ENCODE data around the gene ENOX1.
"Not testable (repeated sequence)": the region's sequence is repeated elsewhere in the genome, so short reads cannot be mapped to it uniquely, and the experiment has no call there.

Gene ENOX1

DNA sequence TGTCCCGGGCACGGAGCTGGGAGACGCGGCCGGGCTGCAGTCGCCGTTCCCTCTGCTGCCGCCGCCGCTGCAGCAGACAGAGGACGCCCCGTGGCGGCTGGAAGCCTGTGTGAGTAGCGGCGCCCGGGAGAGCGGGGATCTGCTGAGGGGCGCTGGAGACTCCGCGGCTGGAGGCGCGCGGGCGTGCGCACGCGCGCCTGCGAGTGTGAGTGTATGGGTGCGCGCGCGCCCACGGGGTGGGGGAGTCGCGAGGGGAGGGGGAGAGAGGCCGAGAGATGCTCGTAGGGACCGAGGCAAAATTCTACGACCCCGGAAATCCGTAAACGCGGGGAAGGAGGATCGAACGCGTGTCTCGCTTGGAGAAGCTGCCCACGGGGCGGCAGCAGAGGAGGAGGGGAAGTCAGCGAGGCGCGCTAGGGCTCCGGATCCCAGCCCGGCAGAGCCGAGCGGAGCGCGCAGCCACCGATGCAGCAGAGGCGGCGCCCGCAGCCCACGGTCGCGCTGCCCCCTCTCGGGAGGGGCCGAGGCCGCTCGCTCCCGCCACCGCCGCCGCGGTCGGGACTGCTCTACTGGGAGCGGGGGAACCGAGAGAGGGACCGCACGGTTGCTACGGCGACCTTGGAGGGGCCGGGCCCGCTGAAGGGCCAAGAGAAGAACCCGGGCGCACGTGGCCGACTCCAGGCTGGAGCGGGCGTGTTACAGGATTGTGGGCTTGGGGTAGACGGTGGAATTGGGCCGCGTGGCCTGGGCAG lies at the start of gene ENOX1:
TSS of gene ENOX1 (minus strand) at position 207 of the 752 bp plus-strand sequence.
- peak; percentile 31 for DNase-seq

DNA sequence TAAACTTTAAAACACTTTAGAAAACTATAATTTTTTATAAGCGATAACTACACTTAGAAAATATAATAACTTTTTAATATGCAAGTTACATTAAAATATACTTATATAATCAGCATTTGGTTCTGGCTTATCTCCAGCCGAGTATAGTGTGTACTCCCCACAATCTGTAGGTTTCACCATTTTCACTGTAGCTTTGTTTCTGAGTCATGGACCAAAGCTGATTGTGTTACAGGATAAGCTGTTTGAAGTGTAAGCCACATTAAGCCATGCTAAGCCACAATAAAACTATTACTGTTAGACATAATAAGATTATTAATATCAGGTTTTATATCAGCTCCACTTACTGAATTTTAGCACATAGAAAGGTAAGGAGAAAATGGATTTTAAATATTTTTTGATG lies 48.9 kb upstream of the ENOX1 start:
- DNase-seq: no peak

DNA sequence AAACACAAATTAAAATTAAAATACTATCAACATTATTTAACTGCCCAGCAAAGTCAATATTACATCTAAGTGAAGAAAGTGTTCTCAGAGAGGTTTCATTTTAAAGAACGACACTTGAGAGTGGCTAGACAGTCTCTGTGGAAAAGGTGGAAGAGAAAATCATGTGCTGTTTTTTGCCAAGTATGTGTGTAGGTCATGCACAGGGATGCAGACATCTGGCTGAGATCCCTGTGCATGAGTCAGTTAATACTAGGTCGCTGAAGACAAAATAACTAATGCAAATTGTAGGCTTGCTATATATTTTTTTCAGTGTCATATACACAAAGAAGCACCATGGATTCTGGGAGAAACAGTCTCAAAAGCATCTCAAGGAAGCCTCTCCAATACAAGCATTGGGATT lies 44.3 kb upstream of the ENOX1 start:
- no peak for DNase-seq

DNA sequence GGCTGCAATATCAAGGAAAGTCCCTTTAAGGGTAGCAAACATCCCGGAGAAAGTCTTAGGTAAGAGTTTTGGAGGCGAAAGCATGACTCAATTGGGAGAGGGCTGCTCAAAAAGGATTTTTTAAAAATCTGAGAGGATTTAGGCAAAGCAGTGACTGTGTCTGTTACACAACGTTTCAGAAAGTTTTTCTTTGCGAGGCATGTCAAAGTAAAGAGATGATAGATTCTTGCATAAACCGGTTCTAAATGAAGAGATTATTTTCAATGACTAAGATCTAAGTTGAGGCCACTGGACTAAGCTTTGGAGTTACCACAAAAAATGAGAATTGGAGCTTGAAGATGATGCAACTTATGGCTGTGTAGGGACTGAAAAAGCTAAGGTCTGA lies 43.7 kb upstream of the ENOX1 start:
- no peak for DNase-seq

DNA sequence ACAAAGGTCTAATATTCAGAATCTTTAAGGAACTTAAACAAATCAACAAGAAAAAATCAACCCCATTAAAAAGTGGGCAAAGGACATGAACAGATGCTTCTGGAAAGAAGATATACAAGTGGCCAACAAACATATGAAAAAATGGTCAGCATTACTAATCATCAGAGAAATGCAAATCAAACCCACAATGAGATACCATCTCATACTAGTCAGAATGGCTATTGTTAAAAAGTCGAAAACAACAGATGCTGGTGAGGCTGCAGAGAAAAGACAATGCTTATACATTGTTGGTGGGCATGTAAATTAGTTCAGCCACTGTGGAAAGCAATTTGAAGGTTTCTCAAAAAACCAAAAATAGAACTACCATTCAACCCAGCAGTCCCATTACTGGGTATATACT lies 37.9 kb upstream of the ENOX1 start:
- DNase-seq: not testable (repeated sequence)

DNA sequence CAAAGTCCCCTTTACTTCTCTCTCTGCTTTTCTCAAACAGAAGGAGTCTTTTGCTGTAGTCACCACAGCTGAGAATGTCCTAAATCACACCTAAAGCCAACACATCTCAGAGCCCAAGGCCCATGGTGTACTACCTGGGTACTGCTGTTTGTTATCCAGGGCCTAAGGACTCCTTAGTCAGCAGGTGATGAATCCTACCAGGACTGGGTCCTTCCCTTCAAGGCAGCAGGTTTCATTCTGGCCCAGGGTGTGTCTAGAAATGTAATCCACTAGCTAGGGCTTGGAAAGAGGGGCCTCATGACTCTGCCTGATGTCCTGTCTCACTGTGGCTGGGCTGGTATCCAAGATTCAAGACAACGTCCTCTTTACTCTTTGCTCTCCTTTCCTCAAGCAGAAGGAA lies 36.2 kb upstream of the ENOX1 start:
- DNase-seq: no peak

DNA sequence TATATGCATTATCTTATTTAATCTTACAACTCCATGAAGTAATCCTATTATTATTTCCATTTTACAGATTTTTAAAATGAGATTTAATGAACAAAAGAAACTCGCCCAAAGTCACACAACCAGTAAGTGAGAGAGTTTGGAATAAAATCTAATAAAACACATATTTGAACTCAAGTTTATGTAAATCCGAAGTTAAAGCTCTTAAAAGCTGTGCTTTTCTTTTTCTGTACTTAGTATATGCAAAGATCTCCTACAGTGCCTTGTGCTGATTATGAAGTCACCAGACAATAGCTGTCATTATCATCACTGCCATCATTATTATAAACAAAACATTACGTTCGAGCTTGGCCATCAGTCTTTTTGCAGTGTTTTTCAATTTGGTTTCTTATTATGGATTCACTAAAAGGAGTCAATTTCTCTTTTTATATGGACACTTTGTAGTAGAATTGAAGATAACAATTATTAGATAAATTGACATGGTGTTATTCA lies 29.7 kb upstream of the ENOX1 start:
- DNase-seq: no peak

DNA sequence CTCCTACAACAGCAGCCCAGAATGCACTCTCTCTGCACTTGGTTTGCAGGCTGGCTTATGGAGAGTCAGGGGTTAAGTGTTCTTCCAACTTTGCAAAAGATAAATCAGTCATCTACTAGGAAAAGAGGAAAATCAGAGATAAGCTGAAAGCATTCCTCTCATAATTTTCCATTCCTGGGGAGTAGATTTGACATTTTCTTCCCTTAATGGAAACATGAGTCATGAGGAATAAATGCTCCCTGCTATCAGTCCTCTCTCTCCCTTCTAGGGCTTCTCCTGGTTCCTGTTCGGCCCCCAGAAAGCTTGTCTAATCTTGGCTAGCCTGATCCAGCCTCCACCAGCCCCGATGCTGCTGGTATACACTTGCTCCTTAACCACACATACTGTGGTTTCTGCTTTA lies 28.4 kb upstream of the ENOX1 start:
- DNase-seq: no peak

DNA sequence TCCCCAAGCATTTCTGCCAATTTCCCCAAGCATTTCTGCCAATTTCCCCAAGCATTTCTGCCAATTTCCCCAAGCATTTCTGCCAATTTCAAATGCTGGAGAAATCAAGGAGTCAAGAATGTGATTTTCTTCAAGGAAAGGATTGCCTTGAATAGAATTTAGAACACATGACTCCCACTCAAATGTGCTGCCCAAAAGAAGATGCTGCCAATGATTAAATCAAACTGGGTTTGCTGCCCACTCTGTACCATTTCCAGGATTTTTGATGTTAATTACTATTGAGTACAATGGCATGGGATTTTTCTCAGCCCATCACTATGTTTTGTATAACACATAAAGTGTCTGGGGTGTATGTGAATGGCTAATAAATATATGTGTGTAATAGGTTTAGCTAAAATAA lies 21.9 kb upstream of the ENOX1 start:
- no peak for DNase-seq

DNA sequence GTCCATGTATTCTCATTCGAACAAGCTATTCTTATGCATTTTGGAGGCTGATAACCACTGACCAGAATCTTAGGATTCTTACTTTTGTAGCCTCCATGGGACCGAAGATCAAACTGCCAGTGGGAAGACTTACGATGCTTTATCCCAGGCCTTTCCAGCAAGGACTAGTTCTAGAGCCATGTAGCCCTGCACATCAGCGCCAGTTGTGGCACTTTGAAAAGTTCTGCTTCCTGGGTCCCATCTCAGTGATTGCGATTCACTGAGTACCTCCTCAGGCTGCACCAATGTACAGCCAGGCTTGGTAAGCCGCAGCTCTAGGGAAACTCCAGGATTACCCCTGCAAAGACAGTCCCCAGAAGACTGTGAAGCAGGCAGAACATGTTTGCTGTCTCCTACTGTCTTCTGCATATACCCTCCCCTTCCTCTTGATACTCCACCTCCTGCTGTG lies 18.9 kb upstream of the ENOX1 start:
- no peak for DNase-seq

DNA sequence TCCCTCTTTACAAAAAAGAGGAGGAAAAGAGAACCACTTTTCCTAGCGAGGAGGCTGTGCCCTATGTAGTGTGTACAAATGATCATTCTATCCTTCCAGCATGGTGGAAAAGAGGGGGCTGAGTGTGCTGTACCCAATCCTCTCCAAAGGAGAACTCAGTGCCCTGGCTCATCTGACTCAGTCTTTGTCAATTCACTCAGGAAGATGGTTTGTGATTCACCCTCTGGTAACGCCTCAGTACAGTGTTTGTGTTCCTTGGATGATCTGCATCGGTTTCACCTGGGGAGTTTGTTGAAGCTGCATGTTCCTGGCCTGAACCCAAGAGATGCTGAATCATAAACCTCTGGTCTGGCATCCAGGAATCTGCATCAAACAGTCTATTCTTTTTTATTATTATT lies 18.3 kb upstream of the ENOX1 start:
- no peak for DNase-seq

DNA sequence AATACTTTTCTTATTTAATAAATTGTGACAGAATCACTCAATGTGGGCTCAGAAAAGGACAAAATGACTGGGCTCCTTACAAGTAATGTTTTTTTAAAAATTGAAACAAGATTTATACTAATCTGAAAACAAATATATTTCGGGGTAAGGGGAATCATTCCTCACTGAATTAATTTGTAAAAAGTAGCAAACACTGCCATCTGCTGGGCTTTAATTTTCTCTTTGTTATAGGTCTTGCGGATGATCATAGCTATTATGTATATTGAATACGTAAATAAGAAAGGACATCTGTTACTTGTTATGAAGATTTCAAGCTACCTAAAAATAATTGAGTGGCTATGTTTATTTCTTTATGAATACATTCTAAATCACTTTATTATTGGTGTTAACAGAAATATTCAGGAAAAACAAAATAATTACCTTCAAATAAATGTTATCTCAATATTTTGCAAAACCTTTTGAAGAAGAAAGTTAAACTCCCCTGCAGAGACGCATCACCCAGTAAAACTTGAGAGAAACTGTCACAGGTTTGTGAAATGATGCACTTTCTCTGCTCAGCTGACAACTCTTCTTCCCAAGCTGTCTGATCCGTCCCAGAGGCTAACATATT lies 17.8 kb upstream of the ENOX1 start:
- no peak for DNase-seq

DNA sequence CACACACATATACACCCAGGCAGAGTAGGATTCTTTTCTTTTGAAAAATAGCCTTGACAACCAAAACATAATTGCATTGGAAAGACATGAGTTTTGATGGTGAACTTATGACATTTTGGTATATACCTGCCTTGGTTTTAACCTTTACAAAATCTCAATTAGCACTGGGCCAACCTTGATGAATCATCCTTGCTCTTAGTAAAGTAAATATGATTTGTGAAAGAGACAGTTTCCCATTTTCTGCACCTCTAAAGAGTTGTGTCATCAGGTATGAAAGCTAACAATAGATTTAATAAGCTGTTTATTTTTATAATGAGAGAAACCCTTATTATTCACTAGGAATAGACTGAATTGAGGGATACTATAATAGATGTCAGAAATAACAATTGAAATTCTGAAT lies 15.7 kb upstream of the ENOX1 start:
- DNase-seq: no peak

DNA sequence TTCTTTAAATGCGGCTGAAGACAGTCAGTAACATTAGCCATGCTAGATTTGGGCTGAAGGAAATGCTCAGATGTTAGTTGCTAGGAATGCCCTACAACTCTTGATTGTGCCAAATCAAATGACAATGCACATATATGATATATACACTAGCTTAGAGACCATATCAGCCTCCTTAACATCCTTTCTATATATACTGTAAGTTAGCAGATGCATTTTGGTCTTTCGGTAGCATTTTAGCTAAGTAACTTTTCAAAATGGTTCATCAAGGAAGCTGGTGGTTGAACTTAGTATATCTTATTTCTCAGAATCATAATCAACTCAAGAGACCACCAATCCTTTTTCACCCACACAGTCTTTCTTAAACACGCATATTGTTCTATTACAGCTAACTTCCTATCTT lies 14.1 kb upstream of the ENOX1 start:
- DNase-seq: no peak

DNA sequence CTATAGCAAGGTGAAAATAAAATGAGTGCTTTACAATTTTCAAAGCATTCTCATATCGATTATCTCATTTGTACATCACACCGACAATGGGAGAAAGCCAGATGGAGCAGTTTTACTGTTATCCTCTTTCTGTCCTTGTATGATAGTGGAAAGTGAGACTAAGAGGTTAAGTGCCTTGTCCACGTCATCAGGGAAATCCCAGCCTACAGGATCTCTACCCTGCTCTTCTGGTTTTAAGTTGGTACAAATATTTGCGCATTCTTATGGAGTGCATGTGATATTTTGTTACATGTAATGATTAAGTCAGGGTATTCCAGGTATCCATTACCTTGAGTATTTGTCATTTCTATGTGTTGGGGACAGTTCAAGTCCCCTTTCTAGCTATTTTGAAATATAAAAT lies 12.4 kb upstream of the ENOX1 start:
- DNase-seq: no peak

DNA sequence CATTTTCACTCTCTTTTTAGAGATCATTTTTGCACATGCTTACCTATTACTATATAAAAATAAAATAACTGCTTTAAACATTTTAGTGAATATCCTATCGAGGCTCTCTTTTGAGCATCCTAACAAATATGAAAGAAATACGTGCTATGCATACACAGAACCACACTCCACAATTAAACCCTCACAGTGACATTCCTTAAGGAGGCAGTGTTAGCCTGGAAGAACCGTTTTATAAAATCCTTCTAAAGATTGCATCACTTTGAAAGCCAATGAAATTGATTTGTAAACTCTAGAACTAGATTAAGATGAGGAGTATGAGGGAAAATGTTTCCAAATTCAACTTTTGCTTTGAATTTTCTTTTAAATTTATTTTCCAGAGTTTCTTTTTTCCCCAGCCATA lies 11.1 kb upstream of the ENOX1 start:
- DNase-seq: no peak

DNA sequence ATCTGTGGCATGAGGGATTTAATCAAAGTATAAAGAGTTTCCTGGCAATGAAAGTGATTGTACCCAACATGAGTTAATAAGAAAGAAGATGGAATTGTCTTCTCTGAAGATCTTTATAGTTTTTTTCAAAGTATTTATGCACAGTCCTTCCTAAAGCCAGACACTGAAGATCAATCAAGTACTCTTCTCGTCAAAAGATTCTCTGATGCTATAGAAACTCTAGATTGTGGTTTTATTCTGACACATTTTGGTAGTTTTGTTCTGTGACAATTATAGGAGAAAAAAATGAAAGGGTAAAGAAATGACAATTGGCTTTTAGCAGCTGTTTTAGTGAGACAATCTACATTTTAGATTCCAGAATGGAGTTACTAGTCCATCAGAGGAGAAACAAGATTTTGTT lies 10.4 kb upstream of the ENOX1 start:
- no peak for DNase-seq

DNA sequence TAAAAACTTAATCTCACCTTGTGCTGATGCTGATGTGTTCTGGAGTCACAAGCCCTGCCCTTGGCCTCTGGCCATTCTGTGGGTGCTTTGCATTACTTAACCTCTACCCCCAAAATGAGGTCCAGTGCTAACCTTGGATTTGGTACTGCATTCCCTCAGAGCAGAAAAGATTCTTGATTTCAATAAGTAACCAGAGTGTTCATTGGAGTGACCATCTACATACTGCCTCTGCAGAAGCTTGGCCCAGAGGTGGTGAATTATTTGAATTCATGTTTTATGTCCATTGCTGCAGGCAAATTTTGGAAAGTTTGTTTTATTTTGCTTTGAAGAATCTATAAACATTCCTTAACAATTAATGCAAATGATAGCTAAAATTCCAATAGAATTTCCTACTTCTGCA lies 7.6 kb upstream of the ENOX1 start:
- no peak for DNase-seq

DNA sequence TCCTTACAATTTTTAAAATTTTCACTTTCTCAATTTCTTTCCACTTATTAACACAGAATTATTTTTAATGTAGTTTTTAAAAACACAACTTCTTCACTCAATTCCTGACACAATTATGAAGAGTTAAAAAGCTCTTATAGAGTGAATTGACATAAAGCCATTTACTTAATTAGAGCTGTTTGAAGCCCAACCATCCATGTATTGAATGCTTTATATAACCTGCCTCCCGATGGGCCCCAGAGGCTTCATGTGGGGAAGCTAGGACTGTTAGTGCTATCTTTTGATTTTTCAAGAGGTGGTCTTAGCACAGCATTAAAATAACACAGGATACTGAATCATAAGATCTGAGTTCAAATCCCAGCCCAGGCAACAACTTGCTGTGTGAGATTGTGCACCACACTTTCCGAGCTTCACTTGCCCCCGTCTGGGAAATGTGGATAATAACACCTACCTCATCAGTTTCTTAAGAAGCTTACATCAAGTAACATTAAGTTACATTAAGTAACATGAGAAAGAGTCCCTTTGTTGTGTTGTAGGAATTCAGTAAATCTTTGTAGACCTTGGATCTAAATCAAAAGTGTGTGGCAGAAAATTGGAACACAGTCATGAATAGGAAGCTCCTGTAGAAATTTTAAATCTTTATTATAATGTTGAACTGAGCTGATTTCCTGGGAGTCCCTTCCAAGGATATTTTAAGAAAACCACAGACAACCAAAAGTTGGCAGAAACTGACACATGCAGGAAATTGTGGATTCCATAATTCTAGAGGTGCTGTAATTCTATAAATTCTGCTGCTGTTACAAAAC lies 5.5 kb upstream of the ENOX1 start:
- no peak for DNase-seq

DNA sequence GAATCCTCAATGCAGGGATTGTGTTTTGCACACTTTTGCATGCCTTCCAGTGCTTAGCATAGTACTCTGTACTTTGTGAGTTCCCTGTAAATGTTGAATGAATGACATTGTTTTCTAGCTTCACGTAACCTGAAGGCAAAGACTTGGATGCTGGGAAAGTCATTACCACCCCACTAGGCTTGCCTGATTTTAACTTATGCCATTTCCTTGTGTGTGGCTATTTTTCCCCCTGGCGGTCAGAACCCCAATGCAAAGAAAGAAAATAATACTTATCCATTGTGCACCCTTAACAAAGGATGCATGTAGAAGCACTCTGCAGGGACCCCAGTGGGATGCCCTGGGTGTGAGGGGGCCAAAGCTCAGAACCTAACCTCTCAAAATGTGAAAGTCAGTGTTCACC lies 1.2 kb upstream of the ENOX1 start:
- DNase-seq: no peak

DNA sequence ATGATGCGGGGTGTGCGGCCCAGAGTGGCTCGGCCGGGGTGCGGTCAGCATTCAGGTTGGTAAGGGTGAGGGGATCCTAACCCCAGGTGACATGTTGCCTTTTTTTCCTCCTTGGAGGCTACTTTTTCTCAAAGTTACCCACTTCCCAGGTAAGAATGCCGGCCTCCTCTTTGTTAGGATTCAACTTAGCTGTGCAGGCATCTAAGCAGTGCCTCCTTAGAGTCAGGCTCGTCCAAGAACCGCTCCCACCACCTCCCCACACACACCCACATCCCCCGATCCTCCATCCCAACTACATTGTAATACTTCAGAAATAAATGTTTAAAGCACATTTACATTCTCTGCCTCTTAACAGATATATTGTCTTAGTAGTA lies 733 bp upstream of the ENOX1 start:
- no peak for DNase-seq

DNA sequence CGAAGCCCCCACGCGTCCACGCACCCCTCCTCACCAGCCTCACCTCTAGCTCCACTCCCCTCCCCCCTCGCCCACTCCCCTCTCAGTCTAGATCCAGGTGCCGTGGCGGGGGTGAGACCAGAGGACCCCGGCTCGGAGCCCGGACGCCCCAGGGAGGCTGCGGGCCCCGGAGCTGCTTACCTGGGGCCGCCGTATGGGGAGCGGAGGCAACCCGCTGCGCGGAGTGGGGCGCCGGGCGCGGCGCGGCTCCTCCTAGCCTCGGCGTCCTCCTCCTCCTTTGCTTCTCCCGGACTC lies 353 bp downstream of the ENOX1 start:
- DNase-seq: no peak

DNA sequence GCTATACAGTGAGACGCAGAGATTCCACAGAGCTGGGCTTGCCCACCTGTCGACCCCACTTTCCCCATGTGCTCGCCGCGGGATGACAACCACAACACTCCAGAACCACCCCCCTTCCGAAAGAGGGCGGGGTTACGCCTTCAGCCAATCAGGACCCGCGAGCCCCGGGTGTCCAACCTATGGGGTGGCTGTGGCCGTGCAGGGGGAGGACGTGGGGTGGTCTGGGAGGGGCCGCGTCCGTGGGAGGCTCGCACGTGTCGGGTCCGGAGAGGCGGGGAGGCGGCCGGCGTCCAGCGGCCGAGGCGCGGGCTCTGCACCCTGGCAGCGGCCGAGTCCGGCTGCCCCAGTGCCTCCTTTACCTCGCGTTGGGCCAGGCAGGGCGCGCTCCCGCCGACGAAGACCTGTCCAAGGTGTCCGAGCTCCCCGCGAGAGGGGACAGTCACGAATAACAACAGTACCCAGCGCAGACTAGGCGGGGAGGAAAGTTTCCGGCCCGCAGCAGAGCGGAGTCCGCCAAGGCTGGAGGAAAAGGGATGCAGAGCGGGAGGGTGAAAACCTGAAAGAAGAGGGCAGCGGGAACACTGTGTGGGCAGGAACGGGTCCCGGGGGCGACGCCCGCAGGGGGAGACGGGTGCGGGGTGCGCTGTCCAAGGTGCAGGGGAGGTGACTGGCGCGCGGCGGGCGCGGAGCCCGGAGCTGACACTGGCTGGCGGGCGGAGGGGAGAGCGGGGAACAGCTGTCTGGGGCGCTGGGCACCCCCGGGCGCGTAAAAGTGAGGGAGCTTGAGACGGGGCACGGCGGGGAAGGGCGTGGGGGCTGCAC lies 911 bp downstream of the ENOX1 start:
- peak; percentile 68 for DNase-seq

Data from DMS79 (cell line).